NCI-H2107 treated with DMSO at 0.1 percent for 48 hours (cell line): ENCODE results near the gene SLC48A1.

ENCODE experiments used
- DNase-seq: peaks from one replicate; lab custom pipeline; 2025; ENCODE audit not compliant: unreplicated experiment; lab: John Stamatoyannopoulos, UW

SLC48A1 gene

DNA sequence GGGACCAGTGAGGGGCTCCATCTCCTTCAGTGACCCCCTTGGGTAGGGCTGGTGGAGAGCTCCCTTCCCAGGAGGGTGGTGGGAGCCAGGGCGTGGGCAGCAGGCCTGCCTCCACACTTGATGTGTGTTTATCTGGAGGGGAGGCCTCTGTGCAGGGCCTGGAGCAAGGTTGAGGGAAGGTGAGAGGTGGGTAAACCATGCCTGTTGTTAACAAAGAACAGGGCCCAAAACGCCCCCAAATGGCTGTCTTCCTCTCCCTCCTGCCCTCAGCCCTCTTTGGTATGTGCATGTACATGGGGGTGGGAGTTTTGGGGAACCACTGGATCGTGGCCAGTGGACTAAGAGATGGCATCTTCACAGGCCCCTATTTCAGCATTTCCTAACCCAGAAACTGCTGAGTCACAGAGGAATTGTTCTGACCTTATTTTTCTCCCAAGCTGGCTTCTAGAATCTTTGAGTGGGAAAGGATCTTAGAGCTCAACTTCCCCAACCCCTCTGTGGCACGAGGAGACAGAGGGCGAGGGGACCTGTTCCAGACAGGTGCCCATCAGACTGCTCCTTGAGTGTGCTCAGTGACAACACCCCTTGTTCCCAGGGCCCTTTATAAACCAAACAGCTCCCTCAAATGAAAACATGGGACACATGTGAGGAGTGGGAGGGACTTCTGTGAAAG is 3.6 kb downstream of the SLC48A1 start:
- DNase-seq, result no peak

GRCh38 chr12:47777151-47777550 is 4.1 kb downstream of the SLC48A1 start:
- no peak for DNase-seq

GRCh38 chr12:47777741-47778558 is 4.9 kb downstream of the SLC48A1 start:
- DNase-seq, result no peak

DNA sequence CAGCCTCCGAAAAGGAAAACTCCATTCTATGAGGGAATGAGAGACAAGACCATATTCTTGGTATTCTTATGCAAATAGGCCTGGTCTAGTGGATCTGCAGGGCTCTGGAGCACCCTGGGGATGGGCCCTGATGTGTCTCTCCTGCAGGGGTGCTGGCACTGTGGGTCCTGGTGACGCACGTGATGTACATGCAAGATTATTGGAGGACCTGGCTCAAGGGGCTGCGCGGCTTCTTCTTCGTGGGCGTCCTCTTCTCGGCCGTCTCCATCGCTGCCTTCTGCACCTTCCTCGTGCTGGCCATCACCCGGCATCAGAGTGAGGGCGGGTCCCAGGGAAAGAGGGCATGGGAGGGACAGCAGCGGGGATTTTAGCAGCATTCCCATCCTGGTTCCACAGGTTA is 5.8 kb downstream of the SLC48A1 start:
- DNase-seq, result no peak

GRCh38 chr12:47779301-47779942 is 6.4 kb downstream of the SLC48A1 start:
- peak; percentile 72 for DNase-seq

GRCh38 chr12:47779943-47780504 is 7.0 kb downstream of the SLC48A1 start:
- no peak for DNase-seq

- DNase-seq, result peak; percentile 70
These were observed 8.7 kb downstream of the SLC48A1 start for GRCh38 chr12:47781479-47782371.

DNA sequence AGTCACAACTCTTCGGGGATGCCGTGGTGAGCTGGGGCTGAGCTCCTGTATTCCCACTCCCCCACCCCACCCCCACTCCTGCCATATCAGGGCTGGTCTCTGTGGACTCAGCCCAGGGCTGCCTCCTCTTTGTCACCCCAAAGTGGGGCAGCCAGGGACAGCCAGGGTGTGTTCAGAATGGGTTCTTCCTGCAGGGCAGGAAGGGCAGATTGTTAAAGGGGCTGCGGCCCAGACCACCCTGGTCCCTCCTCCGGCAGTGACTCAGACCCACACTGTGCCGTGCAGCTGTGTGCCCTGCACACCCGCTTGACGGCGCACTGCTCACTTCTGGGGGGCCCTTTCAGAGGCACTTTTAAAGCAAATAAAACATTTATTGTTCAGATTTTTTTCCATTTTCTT is 9.3 kb downstream of the SLC48A1 start:
- DNase-seq, result no peak

GRCh38 chr12:47783024-47783755 is 10.2 kb downstream of the SLC48A1 start:
- no peak for DNase-seq

- DNase-seq, result no peak
These were observed 11.1 kb downstream of the SLC48A1 start for GRCh38 chr12:47783821-47784819.

DNA sequence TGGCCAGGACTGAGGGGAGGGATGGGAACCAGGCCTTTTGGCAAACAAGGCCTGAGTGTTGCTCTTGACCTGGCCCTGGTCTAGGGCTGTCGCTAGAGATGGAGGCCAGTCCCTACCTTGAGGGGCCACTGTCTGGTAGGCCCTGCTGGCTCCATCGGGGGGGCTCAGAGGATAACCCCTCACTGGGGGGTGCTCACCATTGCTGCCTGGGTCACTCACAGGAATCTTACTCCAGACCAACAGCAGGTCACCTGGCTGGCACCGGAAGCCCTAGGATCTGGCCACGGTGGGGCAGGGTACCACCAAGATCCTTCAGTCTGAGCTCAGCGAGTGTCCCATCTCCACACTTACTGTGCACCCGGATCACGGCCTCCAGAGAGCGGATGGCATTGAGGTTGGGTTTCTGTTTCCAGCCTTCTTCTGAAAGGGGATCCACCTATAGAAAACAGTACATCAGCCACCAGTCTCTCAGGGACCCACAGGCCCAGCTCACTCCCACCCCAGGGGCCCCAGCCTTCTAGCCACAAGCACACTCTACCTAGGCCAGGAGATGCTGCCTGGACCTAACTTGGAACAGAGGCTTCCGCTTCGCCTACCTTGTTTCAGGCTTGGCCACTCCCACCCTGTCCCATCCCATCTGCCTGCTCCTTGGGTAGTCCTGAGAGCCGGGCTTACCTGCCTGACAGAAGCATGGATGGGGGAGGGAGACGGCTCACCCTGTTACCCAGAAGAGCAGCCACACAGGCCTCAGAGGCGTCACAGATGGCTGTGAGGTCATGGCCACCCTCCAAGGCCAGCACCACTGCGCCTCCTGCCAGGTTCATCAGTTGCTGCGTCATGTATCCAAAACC is 12.2 kb downstream of the SLC48A1 start:
- no peak for DNase-seq

GRCh38 chr12:47785887-47786661 is 13.0 kb downstream of the SLC48A1 start:
- DNase-seq, result no peak

- DNase-seq, result no peak
These were observed 13.7 kb downstream of the SLC48A1 start for GRCh38 chr12:47786662-47787280.

- DNase-seq, result no peak
These were observed 14.7 kb downstream of the SLC48A1 start for GRCh38 chr12:47787596-47788319.

DNA sequence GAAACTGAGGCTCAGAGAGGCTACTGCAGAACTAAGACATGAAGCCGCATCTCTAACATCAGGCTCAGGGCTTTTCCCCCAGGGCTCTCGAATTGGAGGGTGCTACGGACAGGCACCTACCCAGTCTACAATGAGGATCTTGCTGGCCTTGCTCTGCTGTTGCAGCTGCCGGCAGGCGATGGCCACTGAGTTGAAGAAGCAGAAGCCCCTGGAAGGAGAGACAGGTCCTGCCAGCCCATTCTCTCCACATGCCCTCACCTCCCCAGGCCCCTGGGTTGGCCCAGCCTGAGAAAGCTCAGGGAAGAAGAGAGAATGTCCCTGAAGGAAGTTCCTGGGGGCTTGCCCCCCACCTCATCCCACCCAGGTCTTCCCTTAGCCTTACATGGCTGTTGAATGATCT is 16.1 kb downstream of the SLC48A1 start:
- DNase-seq, result no peak
